Stimulated activated CD4-positive, alpha-beta T cell treated with anti-CD3 and anti-CD28 coated beads, Interleukin-1b, Interleukin-23, amount 100 ng/mL, for 1 hour (primary cell): Measurements from ENCODE around the gene CCDC192.

Experiments
- DNase-seq, 2 donors: peaks; one replicate each; pipeline ENCODE4 v3.0.0-alpha.2; 2020; ENCODE audit warnings: low read depth in 2 of 2

Gene CCDC192

GRCh38 chr5:127810017-127810416, 106.8 kb downstream of the CCDC192 start:
- DNase-seq, result no peak

- no peak for DNase-seq
These were observed 107.7 kb downstream of the CCDC192 start for GRCh38 chr5:127810707-127811490.

- DNase-seq, result no peak
These were observed 109.4 kb downstream of the CCDC192 start for GRCh38 chr5:127812570-127812969.

- no peak for DNase-seq
These were observed 110.7 kb downstream of the CCDC192 start for GRCh38 chr5:127813633-127814587.

GRCh38 chr5:127814588-127814973, 111.4 kb downstream of the CCDC192 start:
- no peak for DNase-seq

- no peak for DNase-seq
These were observed 117.8 kb downstream of the CCDC192 start for GRCh38 chr5:127820910-127821553.

- DNase-seq, result no peak
These were observed 118.7 kb downstream of the CCDC192 start for GRCh38 chr5:127821896-127822295.

GRCh38 chr5:127824126-127824525, 120.9 kb downstream of the CCDC192 start:
- no peak for DNase-seq

- DNase-seq, result no peak
These were observed 122.8 kb downstream of the CCDC192 start for GRCh38 chr5:127826011-127826410.

- DNase-seq, result no peak
These were observed 124.3 kb downstream of the CCDC192 start for GRCh38 chr5:127827451-127827850.

- no peak for DNase-seq
These were observed 127.0 kb downstream of the CCDC192 start for GRCh38 chr5:127830157-127830556.

- DNase-seq, result no peak
These were observed 127.8 kb downstream of the CCDC192 start for GRCh38 chr5:127830829-127831598.

- DNase-seq, result no peak
These were observed 128.9 kb downstream of the CCDC192 start for GRCh38 chr5:127832067-127832466.

GRCh38 chr5:127834094-127834531, 130.9 kb downstream of the CCDC192 start:
- no peak for DNase-seq

GRCh38 chr5:127834554-127834953, 131.4 kb downstream of the CCDC192 start:
- DNase-seq, result no peak

GRCh38 chr5:127838661-127839060, 135.5 kb downstream of the CCDC192 start:
- DNase-seq, result no peak

GRCh38 chr5:127839072-127839471, 135.9 kb downstream of the CCDC192 start:
- no peak for DNase-seq

GRCh38 chr5:127839496-127840197, 136.5 kb downstream of the CCDC192 start:
- DNase-seq, result no peak

GRCh38 chr5:127840198-127840524, 137.0 kb downstream of the CCDC192 start:
- DNase-seq, result no peak

- DNase-seq, result no peak
These were observed 137.6 kb downstream of the CCDC192 start for GRCh38 chr5:127840809-127841208.

- no peak for DNase-seq
These were observed 141.4 kb downstream of the CCDC192 start for GRCh38 chr5:127844581-127845021.
